HCT116 (cell line): ENCODE measurements around the gene ILDR2. TPM values are rescaled to one million over a fixed set of nuclear protein-coding genes. Genes with fewer than 3 reads are reported as not detected.

Experiments used
- ATAC-seq: fragments of 200-7000 bp; cut with Tn5 transposase; 2 replicates; pipeline ENCODE4 v1.9.1; 2020; ENCODE audit warnings: mild to moderate bottlenecking, moderate library complexity
- BruUV-seq: library from RNA; stranded (reverse); fragments of 400-500 nt; replicated peaks from 2 replicates; lab custom pipeline; 2021; lab: Mats Ljungman, UMichigan
- CTCF ChIA-PET: fragments of 300-600 bp; sonication (Branson Sonifier 250); formaldehyde crosslinking; loops from one replicate; lab custom pipeline; 2021; ENCODE audit warnings: antibody characterized with exemption; lab: Charles Lee
- POLR2A ChIA-PET: fragments of 300-600, 350-600 bp; sonication (Branson Sonifier 250); formaldehyde crosslinking; loops from one replicate; lab custom pipeline; 2021; ENCODE audit warnings: antibody characterized with exemption; lab: Charles Lee
- RAD21 ChIA-PET, 2 experiments: fragments of 300-600 bp; sonication (Branson Sonifier 250); formaldehyde crosslinking; loops; one replicate each; lab custom pipeline; 2023; ENCODE audit warnings: low total read pairs in 2 of 2; ENCODE audit not compliant: uncharacterized antibody in 2 of 2, unreplicated experiment in 2 of 2, low non-redundant PET in 1 of 2; lab: Charles Lee
- DNase-seq: peaks from one replicate; pipeline ENCODE4 v3.0.0-alpha.2; 2010; ENCODE audit warnings: low read depth, low spot score
- H2AFZ ChIP-seq: fragments of 200-600 bp; shearing (Covaris generic), sonication (generic); 2 replicates; pipeline ENCODE4 v1.6.1; 2017; ENCODE audit warnings: low read depth, mixed run types, mixed read lengths, antibody characterized with exemption, low read length; ENCODE audit not compliant: poor library complexity, severe bottlenecking
- H3K27ac ChIP-seq: 2 replicates; pipeline ENCODE4 v1.5.1; 2012; ENCODE audit warnings: low read depth, low read length
- H3K27me3 ChIP-seq: fragments of 200-600 bp; sonication (generic); 2 replicates; pipeline ENCODE4 v1.6.1; 2016; ENCODE audit warnings: mixed run types, low read length, mixed read lengths; ENCODE audit not compliant: insufficient read depth
- H3K36me3 ChIP-seq, 2 experiments: fragments of 200-500 bp in 1 of 2; fragments of 200-600 bp in 1 of 2; sonication (Bioruptor generic) in 1 of 2; sonication (generic) in 1 of 2; 2 replicates each; pipeline versions ENCODE4 v1.5.1 to v1.6.1; 2014 to 2016; ENCODE audit warnings: low read length in 2 of 2, inconsistent platforms in 1 of 2, mixed read lengths in 1 of 2, mixed run types in 1 of 2; ENCODE audit not compliant: insufficient read depth in 2 of 2, control insufficient read depth in 1 of 2
- H3K4me1 ChIP-seq, 2 experiments: fragments of 200-600 bp in 1 of 2; sonication (generic) in 1 of 2; 2 replicates each; pipeline versions ENCODE4 v1.5.1 to v1.6.1; 2012 to 2017; ENCODE audit warnings: low read length in 2 of 2, inconsistent platforms in 1 of 2, mild to moderate bottlenecking in 1 of 2, mixed read lengths in 1 of 2, mixed run types in 1 of 2, moderate library complexity in 1 of 2; ENCODE audit not compliant: insufficient read depth in 2 of 2, control insufficient read depth in 1 of 2
- H3K4me2 ChIP-seq: fragments of 200-600 bp; sonication (generic); 2 replicates; pipeline ENCODE4 v1.6.1; 2017; ENCODE audit warnings: mixed run types, low read length, mixed read lengths
- H3K4me3 ChIP-seq, 2 experiments: fragments of 200-600 bp in 1 of 2; sonication (generic) in 1 of 2; replicated peaks in 1 of 2; 2 replicates each; pipeline ENCODE4 v1.5.1; 2011 to 2016; ENCODE audit warnings: low read length in 2 of 2, control low read depth in 1 of 2, low read depth in 1 of 2, mild to moderate bottlenecking in 1 of 2, mixed read lengths in 1 of 2, mixed run types in 1 of 2
- H3K79me2 ChIP-seq: fragments of 200-600 bp; sonication (generic); 2 replicates; pipeline ENCODE4 v1.6.1; 2017; ENCODE audit warnings: mild to moderate bottlenecking, mixed run types, low read length, moderate library complexity, mixed read lengths; ENCODE audit not compliant: insufficient read depth
- H3K9ac ChIP-seq: fragments of 200-600 bp; sonication (generic); 2 replicates; pipeline ENCODE4 v1.6.1; 2016; ENCODE audit warnings: low read length, mixed read lengths
- H3K9me2 ChIP-seq: fragments of 200-600 bp; sonication (generic), shearing (Covaris generic); 2 replicates; pipeline ENCODE4 v1.6.1; 2017; ENCODE audit warnings: mixed run types, mild to moderate bottlenecking, moderate library complexity; ENCODE audit not compliant: insufficient read depth
- H3K9me3 ChIP-seq, 2 experiments: fragments of 200-500 bp in 1 of 2; fragments of 200-600 bp in 1 of 2; sonication (Bioruptor generic) in 1 of 2; sonication (generic) in 1 of 2; 2 replicates each; pipeline ENCODE4 v1.6.1; 2014 to 2017; ENCODE audit warnings: low read length in 2 of 2, mixed read lengths in 2 of 2, inconsistent platforms in 1 of 2, low read depth in 1 of 2, mild to moderate bottlenecking in 1 of 2, mixed run types in 1 of 2, moderate library complexity in 1 of 2; ENCODE audit not compliant: control insufficient read depth in 1 of 2, insufficient read depth in 1 of 2
- H4K20me1 ChIP-seq: fragments of 200-600 bp; sonication (generic), shearing (Covaris generic); 2 replicates; pipeline ENCODE4 v1.6.1; 2017; ENCODE audit warnings: mixed run types, mild to moderate bottlenecking, moderate library complexity; ENCODE audit not compliant: insufficient read depth
- CBX3 ChIP-seq: IDR thresholded peaks from 2 replicates; pipeline ENCODE4 v1.6.1; 2012; ENCODE audit warnings: low read depth
- EGR1 ChIP-seq: IDR thresholded peaks from 2 replicates; pipeline ENCODE4 v1.6.1; 2012; ENCODE audit warnings: low read depth
- EZH2 ChIP-seq: fragments of 200-600 bp; sonication (generic); IDR thresholded peaks from 2 replicates; pipeline ENCODE4 v1.6.1; 2017; ENCODE audit warnings: antibody characterized with exemption, mixed run types
- FOSL1 ChIP-seq: IDR thresholded peaks from 2 replicates; pipeline ENCODE4 v1.6.1; 2012; ENCODE audit warnings: low read depth
- JUND ChIP-seq: IDR thresholded peaks from 2 replicates; pipeline ENCODE4 v1.6.1; 2012
- POLR2A ChIP-seq: IDR thresholded peaks from 2 replicates; pipeline ENCODE4 v1.7.0; 2011; ENCODE audit warnings: borderline replicate concordance; ENCODE audit not compliant: insufficient read depth, insufficient read length; ENCODE audit errors: extremely low read depth
- SIN3A ChIP-seq: IDR thresholded peaks from 2 replicates; pipeline ENCODE4 v1.6.1; 2012; ENCODE audit warnings: low read depth
- SP1 ChIP-seq: IDR thresholded peaks from 2 replicates; pipeline ENCODE4 v1.6.1; 2012; ENCODE audit warnings: low read depth
- SRF ChIP-seq: IDR thresholded peaks from 2 replicates; pipeline ENCODE4 v1.6.1; 2012; ENCODE audit warnings: low read depth
- TCF7L2 ChIP-seq: IDR thresholded peaks from 2 replicates; pipeline ENCODE4 v1.7.0; 2011; ENCODE audit warnings: borderline replicate concordance, inconsistent platforms; ENCODE audit not compliant: insufficient read depth, insufficient read length; ENCODE audit errors: extremely low read depth
- intact Hi-C: fragments of 100-400 bp; cut with micrococcal nuclease; formaldehyde crosslinking; loops from 2 replicates; pipeline ENCODE4 v1.10.0; 2022
- total RNA-seq: library from RNA; stranded (reverse); gene quantifications from one replicate; pipeline ENCODE4 v1.2.1, GENCODE V29; 2021; ENCODE audit not compliant: unreplicated experiment
- TF ChIP-seq, protein P1 (sequence below), 3 experiments: fragments of 200-600 bp in 1 of 3; sonication (generic) in 1 of 3; IDR thresholded peaks in 2 of 3; conservative IDR thresholded peaks in 1 of 3; 2 replicates each; pipeline ENCODE4 v1.5.1; 2012 to 2017; ENCODE audit warnings: low read depth in 2 of 3, low read length in 2 of 3, antibody characterized with exemption in 1 of 3, borderline replicate concordance in 1 of 3, control low read depth in 1 of 3, mild to moderate bottlenecking in 1 of 3, mixed read lengths in 1 of 3, mixed run types in 1 of 3, moderate library complexity in 1 of 3; ENCODE audit not compliant: insufficient read depth in 1 of 3
- TF ChIP-seq, protein P2 (sequence below): IDR thresholded peaks from 2 replicates; pipeline ENCODE4 v1.6.1; 2011; ENCODE audit warnings: mild to moderate bottlenecking, low read length, moderate library complexity; ENCODE audit not compliant: insufficient replicate concordance; ENCODE audit errors: extremely low read depth
- TF ChIP-seq, protein P3 (sequence below): IDR thresholded peaks from 2 replicates; pipeline ENCODE4 v1.6.1; 2012
- TF ChIP-seq, protein P4 (sequence below): IDR thresholded peaks from 2 replicates; pipeline ENCODE4 v1.6.1; 2012; ENCODE audit warnings: low read depth

ILDR2 gene
- total RNA-seq, 1 experiment from 2014 or later = 2.4 TPM

DNA sequence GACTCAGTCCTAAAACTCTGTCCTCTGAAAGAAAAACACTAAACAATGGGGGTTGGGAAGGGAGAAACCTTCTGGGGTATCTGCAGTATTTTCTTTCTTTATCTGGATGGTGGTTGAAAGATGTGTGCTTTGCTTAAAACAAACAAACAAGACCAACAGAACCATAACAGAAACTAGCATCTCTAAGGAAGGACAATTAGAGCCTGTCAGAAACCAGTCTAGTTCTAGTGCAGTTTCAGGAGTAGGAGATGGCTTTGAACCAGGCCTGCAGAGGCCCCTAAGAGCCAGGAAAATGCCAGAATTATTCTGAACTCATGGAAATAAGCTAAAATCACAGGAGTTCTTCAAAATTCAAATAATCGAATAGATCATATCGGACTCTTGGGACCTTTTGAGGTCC lies 18.5 kb downstream of the ILDR2 start (continued):
- TF ChIP-seq SIN3A = no peak
- no peak for TF ChIP-seq SP1
- TF ChIP-seq, protein P1, sequence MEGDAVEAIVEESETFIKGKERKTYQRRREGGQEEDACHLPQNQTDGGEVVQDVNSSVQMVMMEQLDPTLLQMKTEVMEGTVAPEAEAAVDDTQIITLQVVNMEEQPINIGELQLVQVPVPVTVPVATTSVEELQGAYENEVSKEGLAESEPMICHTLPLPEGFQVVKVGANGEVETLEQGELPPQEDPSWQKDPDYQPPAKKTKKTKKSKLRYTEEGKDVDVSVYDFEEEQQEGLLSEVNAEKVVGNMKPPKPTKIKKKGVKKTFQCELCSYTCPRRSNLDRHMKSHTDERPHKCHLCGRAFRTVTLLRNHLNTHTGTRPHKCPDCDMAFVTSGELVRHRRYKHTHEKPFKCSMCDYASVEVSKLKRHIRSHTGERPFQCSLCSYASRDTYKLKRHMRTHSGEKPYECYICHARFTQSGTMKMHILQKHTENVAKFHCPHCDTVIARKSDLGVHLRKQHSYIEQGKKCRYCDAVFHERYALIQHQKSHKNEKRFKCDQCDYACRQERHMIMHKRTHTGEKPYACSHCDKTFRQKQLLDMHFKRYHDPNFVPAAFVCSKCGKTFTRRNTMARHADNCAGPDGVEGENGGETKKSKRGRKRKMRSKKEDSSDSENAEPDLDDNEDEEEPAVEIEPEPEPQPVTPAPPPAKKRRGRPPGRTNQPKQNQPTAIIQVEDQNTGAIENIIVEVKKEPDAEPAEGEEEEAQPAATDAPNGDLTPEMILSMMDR (IDR thresholded peaks at IDR 0.05 in 2 of 3, conservative IDR thresholded peaks at IDR 0.05 in 1 of 3; ENCODE audit: borderline replicate concordance in 1 of 3, insufficient read depth in 1 of 3, low read depth in 2 of 3, low read length in 2 of 3) = no peak
- TF ChIP-seq CBX3 = no peak
- no peak for TF ChIP-seq POLR2A
- no peak for TF ChIP-seq EGR1
- no peak for TF ChIP-seq EZH2
- no peak for TF ChIP-seq JUND
- TF ChIP-seq, protein P2, sequence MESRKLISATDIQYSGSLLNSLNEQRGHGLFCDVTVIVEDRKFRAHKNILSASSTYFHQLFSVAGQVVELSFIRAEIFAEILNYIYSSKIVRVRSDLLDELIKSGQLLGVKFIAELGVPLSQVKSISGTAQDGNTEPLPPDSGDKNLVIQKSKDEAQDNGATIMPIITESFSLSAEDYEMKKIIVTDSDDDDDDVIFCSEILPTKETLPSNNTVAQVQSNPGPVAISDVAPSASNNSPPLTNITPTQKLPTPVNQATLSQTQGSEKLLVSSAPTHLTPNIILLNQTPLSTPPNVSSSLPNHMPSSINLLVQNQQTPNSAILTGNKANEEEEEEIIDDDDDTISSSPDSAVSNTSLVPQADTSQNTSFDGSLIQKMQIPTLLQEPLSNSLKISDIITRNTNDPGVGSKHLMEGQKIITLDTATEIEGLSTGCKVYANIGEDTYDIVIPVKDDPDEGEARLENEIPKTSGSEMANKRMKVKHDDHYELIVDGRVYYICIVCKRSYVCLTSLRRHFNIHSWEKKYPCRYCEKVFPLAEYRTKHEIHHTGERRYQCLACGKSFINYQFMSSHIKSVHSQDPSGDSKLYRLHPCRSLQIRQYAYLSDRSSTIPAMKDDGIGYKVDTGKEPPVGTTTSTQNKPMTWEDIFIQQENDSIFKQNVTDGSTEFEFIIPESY = no peak
- TF ChIP-seq TCF7L2 = no peak
- TF ChIP-seq, all 23 proteins: peak for 0

DNA sequence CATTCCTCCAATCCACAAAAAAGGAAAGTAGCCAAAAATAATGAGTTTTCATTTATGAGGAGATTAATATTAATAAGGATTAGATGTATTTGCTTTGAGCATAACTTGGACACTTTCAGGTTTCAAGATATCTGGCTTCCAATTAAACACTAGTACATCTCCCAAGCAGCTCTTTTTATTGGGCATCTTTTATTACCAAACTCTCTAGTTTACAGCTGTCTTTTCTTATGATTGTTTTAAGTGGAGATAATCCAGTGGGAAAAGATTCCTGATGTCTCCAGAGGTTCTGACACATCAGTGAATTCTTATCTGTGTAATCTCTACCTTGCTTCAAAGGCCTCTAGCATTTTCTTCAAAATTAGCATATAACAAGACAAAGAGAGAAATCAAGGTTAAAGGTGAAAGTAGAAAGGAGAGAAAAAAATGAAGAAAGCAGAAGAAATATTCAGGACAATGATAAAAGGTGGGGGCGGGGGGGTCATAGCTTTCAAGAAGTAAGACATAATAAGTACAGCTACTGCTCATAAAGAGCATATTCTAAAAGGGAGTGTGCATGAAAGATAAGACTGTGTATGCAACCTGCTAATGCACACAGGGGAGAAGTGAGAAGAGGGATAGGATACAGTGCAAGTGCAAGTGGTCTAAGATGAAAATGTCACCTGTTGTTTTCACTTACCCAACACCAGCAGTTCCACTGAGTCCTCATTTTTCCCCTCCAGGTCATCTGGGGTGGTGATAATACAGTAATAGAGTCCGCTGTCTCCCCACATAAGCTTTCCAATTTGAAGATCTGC lies 19.1 kb downstream of the ILDR2 start:
- no peaks in the 10 kb centered on the region for H3K9me3 ChIP-seq
- CTCF ChIA-PET = no interaction called here
- RAD21 ChIA-PET = no interaction called here
- H3K4me3 ChIP-seq = no peak overlapping the region
- no peaks in the 10 kb centered on the region for H3K79me2 ChIP-seq
- H3K27ac ChIP-seq = no peak overlapping the region
- intact Hi-C loops = no loop called here
- no peak overlapping the region for H2AFZ ChIP-seq
- H4K20me1 ChIP-seq = no peaks in the 10 kb centered on the region
- no peak for DNase-seq
- no peak for ATAC-seq
- no peaks in the 10 kb centered on the region for H3K36me3 ChIP-seq
- H3K9ac ChIP-seq = no peak overlapping the region
- no TSS peak for BruUV-seq
- H3K4me1 ChIP-seq = peaks cover 7 to 14% of the 10 kb centered on the region in 2 experiments
- no peaks in the 10 kb centered on the region for H3K9me2 ChIP-seq
- no peaks in the 10 kb centered on the region for H3K27me3 ChIP-seq
- H3K4me2 ChIP-seq = no peak overlapping the region
- POLR2A ChIA-PET = no interaction called here
- TF ChIP-seq, protein P2 = no peak
- TF ChIP-seq JUND (no peak), CBX3 (no peak), SP1 (no peak), EGR1 (no peak), SRF (no peak), FOSL1 (no peak)
- TF ChIP-seq, protein P3, sequence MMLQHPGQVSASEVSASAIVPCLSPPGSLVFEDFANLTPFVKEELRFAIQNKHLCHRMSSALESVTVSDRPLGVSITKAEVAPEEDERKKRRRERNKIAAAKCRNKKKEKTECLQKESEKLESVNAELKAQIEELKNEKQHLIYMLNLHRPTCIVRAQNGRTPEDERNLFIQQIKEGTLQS = no peak
- TF ChIP-seq, protein P4, sequence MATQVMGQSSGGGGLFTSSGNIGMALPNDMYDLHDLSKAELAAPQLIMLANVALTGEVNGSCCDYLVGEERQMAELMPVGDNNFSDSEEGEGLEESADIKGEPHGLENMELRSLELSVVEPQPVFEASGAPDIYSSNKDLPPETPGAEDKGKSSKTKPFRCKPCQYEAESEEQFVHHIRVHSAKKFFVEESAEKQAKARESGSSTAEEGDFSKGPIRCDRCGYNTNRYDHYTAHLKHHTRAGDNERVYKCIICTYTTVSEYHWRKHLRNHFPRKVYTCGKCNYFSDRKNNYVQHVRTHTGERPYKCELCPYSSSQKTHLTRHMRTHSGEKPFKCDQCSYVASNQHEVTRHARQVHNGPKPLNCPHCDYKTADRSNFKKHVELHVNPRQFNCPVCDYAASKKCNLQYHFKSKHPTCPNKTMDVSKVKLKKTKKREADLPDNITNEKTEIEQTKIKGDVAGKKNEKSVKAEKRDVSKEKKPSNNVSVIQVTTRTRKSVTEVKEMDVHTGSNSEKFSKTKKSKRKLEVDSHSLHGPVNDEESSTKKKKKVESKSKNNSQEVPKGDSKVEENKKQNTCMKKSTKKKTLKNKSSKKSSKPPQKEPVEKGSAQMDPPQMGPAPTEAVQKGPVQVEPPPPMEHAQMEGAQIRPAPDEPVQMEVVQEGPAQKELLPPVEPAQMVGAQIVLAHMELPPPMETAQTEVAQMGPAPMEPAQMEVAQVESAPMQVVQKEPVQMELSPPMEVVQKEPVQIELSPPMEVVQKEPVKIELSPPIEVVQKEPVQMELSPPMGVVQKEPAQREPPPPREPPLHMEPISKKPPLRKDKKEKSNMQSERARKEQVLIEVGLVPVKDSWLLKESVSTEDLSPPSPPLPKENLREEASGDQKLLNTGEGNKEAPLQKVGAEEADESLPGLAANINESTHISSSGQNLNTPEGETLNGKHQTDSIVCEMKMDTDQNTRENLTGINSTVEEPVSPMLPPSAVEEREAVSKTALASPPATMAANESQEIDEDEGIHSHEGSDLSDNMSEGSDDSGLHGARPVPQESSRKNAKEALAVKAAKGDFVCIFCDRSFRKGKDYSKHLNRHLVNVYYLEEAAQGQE = no peak
